ENCODE measurements around the gene RNF115.

RNF115 gene

DNA sequence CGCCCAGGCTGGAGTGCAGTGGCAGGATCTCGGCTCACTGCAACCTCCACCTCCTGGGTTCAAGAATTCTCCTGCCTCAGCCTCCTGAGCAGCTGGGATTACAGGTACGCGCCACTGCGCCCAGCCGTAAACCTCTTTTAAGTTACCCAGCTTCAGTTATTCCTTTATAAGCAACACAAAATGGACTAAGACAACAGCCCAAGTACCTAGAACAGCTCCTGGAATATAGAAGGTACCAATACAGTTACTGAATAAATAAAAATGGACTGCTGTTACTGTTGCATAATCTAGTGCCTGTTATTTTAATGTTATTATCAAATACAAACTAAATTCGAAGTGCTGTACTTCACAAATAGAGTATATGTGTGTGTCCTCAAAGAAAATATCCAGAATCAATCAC is 17.1 kb downstream of the RNF115 start:
- DNase-seq (ENCODE audit: low read depth in 1 of 2, low spot score in 1 of 2), result no peak
- TF ChIP-seq POLR2AphosphoS5 (IDR thresholded peaks at IDR 0.05; ENCODE audit: low read depth), result no peak
- TF ChIP-seq, protein P1, sequence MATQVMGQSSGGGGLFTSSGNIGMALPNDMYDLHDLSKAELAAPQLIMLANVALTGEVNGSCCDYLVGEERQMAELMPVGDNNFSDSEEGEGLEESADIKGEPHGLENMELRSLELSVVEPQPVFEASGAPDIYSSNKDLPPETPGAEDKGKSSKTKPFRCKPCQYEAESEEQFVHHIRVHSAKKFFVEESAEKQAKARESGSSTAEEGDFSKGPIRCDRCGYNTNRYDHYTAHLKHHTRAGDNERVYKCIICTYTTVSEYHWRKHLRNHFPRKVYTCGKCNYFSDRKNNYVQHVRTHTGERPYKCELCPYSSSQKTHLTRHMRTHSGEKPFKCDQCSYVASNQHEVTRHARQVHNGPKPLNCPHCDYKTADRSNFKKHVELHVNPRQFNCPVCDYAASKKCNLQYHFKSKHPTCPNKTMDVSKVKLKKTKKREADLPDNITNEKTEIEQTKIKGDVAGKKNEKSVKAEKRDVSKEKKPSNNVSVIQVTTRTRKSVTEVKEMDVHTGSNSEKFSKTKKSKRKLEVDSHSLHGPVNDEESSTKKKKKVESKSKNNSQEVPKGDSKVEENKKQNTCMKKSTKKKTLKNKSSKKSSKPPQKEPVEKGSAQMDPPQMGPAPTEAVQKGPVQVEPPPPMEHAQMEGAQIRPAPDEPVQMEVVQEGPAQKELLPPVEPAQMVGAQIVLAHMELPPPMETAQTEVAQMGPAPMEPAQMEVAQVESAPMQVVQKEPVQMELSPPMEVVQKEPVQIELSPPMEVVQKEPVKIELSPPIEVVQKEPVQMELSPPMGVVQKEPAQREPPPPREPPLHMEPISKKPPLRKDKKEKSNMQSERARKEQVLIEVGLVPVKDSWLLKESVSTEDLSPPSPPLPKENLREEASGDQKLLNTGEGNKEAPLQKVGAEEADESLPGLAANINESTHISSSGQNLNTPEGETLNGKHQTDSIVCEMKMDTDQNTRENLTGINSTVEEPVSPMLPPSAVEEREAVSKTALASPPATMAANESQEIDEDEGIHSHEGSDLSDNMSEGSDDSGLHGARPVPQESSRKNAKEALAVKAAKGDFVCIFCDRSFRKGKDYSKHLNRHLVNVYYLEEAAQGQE (IDR thresholded peaks at IDR 0.05; ENCODE audit: insufficient replicate concordance, low read depth), result no peak
- no peak for TF ChIP-seq SPI1 (IDR thresholded peaks at IDR 0.05; ENCODE audit: borderline replicate concordance, low read depth)
- TF ChIP-seq, protein P2, sequence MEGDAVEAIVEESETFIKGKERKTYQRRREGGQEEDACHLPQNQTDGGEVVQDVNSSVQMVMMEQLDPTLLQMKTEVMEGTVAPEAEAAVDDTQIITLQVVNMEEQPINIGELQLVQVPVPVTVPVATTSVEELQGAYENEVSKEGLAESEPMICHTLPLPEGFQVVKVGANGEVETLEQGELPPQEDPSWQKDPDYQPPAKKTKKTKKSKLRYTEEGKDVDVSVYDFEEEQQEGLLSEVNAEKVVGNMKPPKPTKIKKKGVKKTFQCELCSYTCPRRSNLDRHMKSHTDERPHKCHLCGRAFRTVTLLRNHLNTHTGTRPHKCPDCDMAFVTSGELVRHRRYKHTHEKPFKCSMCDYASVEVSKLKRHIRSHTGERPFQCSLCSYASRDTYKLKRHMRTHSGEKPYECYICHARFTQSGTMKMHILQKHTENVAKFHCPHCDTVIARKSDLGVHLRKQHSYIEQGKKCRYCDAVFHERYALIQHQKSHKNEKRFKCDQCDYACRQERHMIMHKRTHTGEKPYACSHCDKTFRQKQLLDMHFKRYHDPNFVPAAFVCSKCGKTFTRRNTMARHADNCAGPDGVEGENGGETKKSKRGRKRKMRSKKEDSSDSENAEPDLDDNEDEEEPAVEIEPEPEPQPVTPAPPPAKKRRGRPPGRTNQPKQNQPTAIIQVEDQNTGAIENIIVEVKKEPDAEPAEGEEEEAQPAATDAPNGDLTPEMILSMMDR (IDR thresholded peaks at IDR 0.05; ENCODE audit: insufficient read depth, low read length), result no peak
- TF ChIP-seq GABPA (IDR thresholded peaks at IDR 0.05; ENCODE audit: low read depth), result no peak
- Histone ChIP-seq H3K27me3 (ENCODE audit: insufficient read depth, poor library complexity, severe bottlenecking) (no peaks in the 10 kb centered on the region), H3K4me3 (replicated peaks; ENCODE audit: insufficient read depth, low read length) (no peak overlapping the region), H3K27ac (replicated peaks) (no peak overlapping the region)

DNA sequence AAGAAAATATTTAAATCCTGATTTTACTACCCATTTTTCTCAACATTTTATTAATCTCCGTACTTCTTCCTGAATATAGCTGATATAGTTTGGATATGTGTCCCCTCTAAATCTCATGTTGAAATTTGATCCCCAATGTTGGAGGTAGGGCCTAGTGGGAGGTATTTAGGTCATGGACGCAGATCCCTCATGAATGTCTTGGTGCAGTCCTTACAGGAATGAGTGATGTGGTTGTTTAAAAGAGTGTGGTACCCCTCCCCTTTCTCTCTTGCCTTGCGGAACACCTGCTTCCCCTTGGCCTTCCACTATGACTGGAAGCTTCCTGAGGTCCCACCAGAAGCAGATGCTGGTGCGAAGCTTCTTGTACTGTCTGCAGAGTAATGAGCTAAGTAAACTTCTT is 17.5 kb downstream of the RNF115 start:
- no peak for TF ChIP-seq POLR2AphosphoS5 (IDR thresholded peaks at IDR 0.05; ENCODE audit: low read depth)
- no peak for TF ChIP-seq GABPA (IDR thresholded peaks at IDR 0.05; ENCODE audit: low read depth)
- TF ChIP-seq, protein P2 (IDR thresholded peaks at IDR 0.05; ENCODE audit: insufficient read depth, low read length), result no peak
- TF ChIP-seq SPI1 (IDR thresholded peaks at IDR 0.05; ENCODE audit: borderline replicate concordance, low read depth), result no peak
- TF ChIP-seq, protein P1 (IDR thresholded peaks at IDR 0.05; ENCODE audit: insufficient replicate concordance, low read depth), result no peak
- no peak for DNase-seq (ENCODE audit: low read depth in 1 of 2, low spot score in 1 of 2)
- no peaks in the 10 kb centered on the region for H3K27me3 ChIP-seq (ENCODE audit: insufficient read depth, poor library complexity, severe bottlenecking)
- H3K4me3 ChIP-seq (replicated peaks; ENCODE audit: insufficient read depth, low read length), result no peak overlapping the region
- H3K27ac ChIP-seq (replicated peaks), result no peak overlapping the region

DNA sequence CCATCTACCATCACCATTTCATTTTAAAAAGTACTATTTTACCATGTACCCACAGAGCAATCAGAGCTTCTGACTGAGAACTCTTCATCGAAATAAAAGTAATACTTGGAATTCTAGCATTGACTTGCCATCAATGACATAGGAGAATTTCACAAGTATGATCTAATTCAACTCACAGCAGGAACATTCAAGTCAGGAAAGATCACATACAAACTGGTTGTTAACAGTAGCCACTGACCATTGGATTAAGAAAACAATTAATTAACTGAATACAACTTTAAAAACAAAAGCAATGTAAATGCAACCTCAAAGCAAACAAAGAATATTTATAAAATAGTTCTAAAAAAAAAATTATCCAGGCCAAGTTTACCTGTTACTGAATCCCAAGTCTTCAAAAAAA is 18.8 kb downstream of the RNF115 start:
- no peak for DNase-seq (ENCODE audit: low read depth in 1 of 2, low spot score in 1 of 2)
- H3K27ac ChIP-seq (replicated peaks), result no peak overlapping the region
- H3K27me3 ChIP-seq (ENCODE audit: insufficient read depth, poor library complexity, severe bottlenecking), result no peaks in the 10 kb centered on the region
- H3K4me3 ChIP-seq (replicated peaks; ENCODE audit: insufficient read depth, low read length), result no peak overlapping the region
- TF ChIP-seq, protein P1 (IDR thresholded peaks at IDR 0.05; ENCODE audit: insufficient replicate concordance, low read depth), result no peak
- TF ChIP-seq POLR2AphosphoS5 (IDR thresholded peaks at IDR 0.05; ENCODE audit: low read depth) (no peak), GABPA (IDR thresholded peaks at IDR 0.05; ENCODE audit: low read depth) (no peak), SPI1 (IDR thresholded peaks at IDR 0.05; ENCODE audit: borderline replicate concordance, low read depth) (no peak)
- TF ChIP-seq, protein P2 (IDR thresholded peaks at IDR 0.05; ENCODE audit: insufficient read depth, low read length), result no peak

Measured in HL-60 (cell line).